Measurements from ENCODE around the gene SH3GLB1.
"Not testable (repeated sequence)": the region's sequence is repeated elsewhere in the genome, so short reads cannot be mapped to it uniquely, and the experiment has no call there.

SH3GLB1 gene

DNA sequence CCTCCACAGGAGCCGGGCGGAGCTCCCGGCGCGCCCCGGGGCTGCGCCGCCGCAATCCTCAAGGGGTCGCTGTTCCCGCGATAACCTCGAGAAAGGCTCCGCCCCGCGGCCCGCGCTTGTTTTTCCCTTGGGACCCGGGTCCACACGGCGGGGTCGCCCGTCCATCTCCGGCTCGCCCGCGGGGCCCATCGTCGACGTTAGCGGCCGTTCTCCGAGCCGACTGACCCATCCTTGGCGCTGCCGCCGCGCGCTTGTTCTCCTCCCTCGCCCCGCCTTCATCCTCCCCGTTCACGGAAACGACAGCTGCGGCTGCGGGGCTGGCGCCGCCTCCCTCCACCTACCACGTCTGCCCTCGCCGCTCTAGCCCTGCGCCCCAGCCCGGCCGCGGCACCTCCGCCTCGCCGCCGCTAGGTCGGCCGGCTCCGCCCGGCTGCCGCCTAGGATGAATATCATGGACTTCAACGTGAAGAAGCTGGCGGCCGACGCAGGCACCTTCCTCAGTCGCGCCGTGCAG lies at the start of gene SH3GLB1:
Gene SH3GLB1, plus strand, starts transcription at position 119 of the 514 bp plus-strand sequence. Its CDS starts 324 bp downstream, at position 443.
- DNase-seq (ENCODE audit: low spot score) = peak; percentile 89
- TF ChIP-seq, protein P1, sequence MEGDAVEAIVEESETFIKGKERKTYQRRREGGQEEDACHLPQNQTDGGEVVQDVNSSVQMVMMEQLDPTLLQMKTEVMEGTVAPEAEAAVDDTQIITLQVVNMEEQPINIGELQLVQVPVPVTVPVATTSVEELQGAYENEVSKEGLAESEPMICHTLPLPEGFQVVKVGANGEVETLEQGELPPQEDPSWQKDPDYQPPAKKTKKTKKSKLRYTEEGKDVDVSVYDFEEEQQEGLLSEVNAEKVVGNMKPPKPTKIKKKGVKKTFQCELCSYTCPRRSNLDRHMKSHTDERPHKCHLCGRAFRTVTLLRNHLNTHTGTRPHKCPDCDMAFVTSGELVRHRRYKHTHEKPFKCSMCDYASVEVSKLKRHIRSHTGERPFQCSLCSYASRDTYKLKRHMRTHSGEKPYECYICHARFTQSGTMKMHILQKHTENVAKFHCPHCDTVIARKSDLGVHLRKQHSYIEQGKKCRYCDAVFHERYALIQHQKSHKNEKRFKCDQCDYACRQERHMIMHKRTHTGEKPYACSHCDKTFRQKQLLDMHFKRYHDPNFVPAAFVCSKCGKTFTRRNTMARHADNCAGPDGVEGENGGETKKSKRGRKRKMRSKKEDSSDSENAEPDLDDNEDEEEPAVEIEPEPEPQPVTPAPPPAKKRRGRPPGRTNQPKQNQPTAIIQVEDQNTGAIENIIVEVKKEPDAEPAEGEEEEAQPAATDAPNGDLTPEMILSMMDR (IDR thresholded peaks at IDR 0.05; ENCODE audit: extremely low read depth, insufficient read depth, missing control alignments) = peak; percentile 92
- in situ Hi-C loops (cut with MboI; ENCODE audit: low pct_unique_long_range_greater_than_20kb, low sequenced_read_pairs, unreplicated experiment) = loop anchor here (25.0 kb wide), 1 partner anchor 317 kb away; the partner anchor contains the start of gene ODF2L

DNA sequence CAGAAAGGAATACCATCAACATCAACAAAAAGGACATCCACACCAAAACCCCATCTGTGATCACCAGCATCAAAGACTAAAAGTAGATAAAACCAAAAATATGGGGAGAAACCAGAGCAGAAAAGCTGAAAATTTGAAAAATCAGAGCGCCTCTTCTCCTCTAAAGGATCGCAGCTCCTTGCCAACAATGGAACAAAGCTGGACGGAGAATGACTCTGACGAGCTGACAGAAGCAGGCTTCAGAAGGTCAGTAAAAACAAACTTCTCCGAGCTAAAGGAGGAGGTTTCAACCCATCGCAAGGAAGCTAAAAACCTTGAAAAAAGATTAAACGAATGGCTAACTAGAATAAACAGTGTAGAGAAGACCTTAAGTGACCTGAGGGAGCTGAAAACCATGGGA lies 46.0 kb upstream of the SH3GLB1 start:
- in situ Hi-C loops (cut with MboI; ENCODE audit: low pct_unique_long_range_greater_than_20kb, low sequenced_read_pairs, unreplicated experiment) = not testable (repeated sequence)

DNA sequence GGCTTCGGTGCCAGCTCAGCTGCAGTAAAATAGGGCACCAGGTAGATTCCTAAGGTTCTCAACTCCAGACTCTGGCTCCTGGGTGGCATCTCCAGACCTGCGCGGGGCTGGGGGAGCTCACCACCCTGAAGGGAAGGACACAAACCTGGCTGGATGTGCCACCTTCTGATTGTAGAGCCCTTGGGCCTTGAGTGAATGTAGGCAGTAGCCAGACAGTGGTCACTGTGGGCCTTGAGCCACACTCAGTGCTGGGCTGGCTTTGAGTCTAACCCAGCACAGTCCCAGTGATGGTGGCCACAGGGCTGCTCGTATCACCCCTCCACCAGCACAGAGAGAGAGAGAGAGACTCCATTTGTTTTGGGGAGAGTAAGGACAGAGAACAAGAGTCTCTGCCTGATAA lies 38.0 kb upstream of the SH3GLB1 start:
- TF ChIP-seq, protein P1 (IDR thresholded peaks at IDR 0.05; ENCODE audit: extremely low read depth, insufficient read depth, missing control alignments) = no peak
- in situ Hi-C loops (cut with MboI; ENCODE audit: low pct_unique_long_range_greater_than_20kb, low sequenced_read_pairs, unreplicated experiment) = no loop called here
- no peak for DNase-seq (ENCODE audit: low spot score)

More for the DNA sequence above, 46.0 kb upstream of the SH3GLB1 start:
- not testable (repeated sequence) for DNase-seq (ENCODE audit: low spot score)

DNA sequence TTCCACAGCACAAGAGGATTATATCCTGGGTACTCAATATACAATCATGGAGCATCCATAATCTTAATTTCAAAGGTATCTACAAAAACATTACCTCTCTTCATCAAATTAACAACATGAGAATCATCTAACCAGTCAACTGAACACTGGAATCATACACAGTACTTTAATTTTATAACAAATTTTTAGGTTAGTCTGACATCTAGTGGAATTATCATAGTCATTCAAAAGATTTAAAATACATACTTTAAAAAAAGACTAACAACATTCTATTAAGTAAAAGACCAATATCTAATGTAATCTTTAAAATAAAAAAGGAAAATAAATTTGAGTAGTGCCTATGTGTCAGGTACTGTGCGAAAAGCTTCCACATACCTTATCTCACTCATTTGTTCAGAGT lies 16.8 kb upstream of the SH3GLB1 start:
- in situ Hi-C loops (cut with MboI; ENCODE audit: low pct_unique_long_range_greater_than_20kb, low sequenced_read_pairs, unreplicated experiment) = no loop called here
- no peak for DNase-seq (ENCODE audit: low spot score)
- TF ChIP-seq, protein P1 (IDR thresholded peaks at IDR 0.05; ENCODE audit: extremely low read depth, insufficient read depth, missing control alignments) = no peak

DNA sequence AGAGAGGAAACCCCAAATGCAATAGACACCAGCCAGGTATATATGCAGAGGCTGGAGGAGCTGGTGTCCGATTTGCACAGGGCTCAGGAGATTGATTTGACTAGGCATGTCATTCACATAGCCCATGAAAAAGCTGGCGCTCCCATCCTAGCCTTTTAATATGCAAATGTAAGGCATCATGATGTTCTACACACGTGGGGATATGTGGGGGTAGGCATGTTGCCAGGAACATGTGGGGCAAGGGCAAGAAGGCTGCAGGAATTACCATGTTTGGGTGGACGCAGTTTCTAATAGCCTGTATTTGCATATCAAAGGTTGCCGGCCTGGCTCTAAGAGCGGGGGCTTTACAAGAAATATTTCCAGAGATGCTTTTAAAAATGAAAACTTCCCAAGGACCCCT lies 11.7 kb upstream of the SH3GLB1 start:
- in situ Hi-C loops (cut with MboI; ENCODE audit: low pct_unique_long_range_greater_than_20kb, low sequenced_read_pairs, unreplicated experiment) = no loop called here
- TF ChIP-seq, protein P1 (IDR thresholded peaks at IDR 0.05; ENCODE audit: extremely low read depth, insufficient read depth, missing control alignments) = no peak
- no peak for DNase-seq (ENCODE audit: low spot score)

DNA sequence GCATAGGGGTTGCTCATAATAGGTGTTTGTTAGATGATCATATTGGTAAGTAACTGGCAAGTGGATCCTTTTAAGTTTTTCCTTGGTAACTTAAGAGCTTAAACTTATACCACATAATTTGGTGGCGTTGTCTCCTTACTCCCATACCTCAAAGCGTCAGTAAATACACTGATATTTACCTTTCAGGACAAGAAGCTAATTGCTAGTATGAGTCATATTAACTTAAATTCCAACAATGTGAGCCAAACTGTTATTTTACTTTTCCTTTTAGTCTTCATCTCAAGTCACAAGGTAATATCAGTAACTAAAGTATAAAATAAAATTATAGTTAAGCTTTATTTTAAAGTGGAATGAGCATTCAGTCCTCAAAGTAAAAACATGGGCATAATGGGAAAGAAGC lies 9.0 kb upstream of the SH3GLB1 start:
- TF ChIP-seq, protein P1 (IDR thresholded peaks at IDR 0.05; ENCODE audit: extremely low read depth, insufficient read depth, missing control alignments) = no peak
- in situ Hi-C loops (cut with MboI; ENCODE audit: low pct_unique_long_range_greater_than_20kb, low sequenced_read_pairs, unreplicated experiment) = no loop called here
- DNase-seq (ENCODE audit: low spot score) = no peak

DNA sequence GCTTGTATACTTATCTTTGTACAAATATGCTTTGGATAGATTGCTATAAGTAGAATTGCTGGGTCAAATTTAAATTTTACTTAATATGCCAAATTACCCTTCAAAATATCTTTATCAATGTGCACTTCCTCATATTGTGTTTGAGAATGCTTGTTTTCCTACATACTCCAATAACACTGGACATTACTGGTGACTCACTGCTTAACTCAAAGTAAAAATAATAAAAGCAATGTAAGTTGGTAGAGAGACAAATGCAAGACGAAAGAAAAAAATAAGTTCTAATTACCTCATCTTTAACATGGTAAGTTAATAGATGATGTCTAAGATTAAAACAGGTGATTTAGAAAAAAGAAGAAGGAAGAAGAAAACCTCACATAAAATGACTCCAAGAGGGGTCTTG lies 7.9 kb upstream of the SH3GLB1 start:
- TF ChIP-seq, protein P1 (IDR thresholded peaks at IDR 0.05; ENCODE audit: extremely low read depth, insufficient read depth, missing control alignments) = no peak
- DNase-seq (ENCODE audit: low spot score) = no peak
- in situ Hi-C loops (cut with MboI; ENCODE audit: low pct_unique_long_range_greater_than_20kb, low sequenced_read_pairs, unreplicated experiment) = no loop called here

Data from GM13977 (cell line).